ENCODE data around the gene LRRC3B. TPM values are rescaled to one million over a fixed set of nuclear protein-coding genes. Genes with fewer than 3 reads are reported as not detected.
"Not testable (repeated sequence)": the region's sequence is repeated elsewhere in the genome, so short reads cannot be mapped to it uniquely, and the experiment has no call there.

LRRC3B gene
- total RNA-seq, 1 donor, result not detected

GRCh38 chr3:26590919-26591484 is 31.6 kb upstream of the LRRC3B start:
- no peak for DNase-seq (ENCODE audit: low read depth)
- no peak overlapping the region for H3K4me3 ChIP-seq (ENCODE audit: low read depth, low read length)
- no peak for TF ChIP-seq CTCF (IDR thresholded peaks at IDR 0.05; ENCODE audit: insufficient read depth, low read length)

GRCh38 chr3:26591926-26592325 is 30.6 kb upstream of the LRRC3B start:
- no peak overlapping the region for H3K4me3 ChIP-seq (ENCODE audit: low read depth, low read length)
- no peak for TF ChIP-seq CTCF (IDR thresholded peaks at IDR 0.05; ENCODE audit: insufficient read depth, low read length)
- no peak for DNase-seq (ENCODE audit: low read depth)

GRCh38 chr3:26592451-26592850 is 30.1 kb upstream of the LRRC3B start:
- TF ChIP-seq CTCF (IDR thresholded peaks at IDR 0.05; ENCODE audit: insufficient read depth, low read length), result no peak
- DNase-seq (ENCODE audit: low read depth), result no peak
- H3K4me3 ChIP-seq (ENCODE audit: low read depth, low read length), result no peak overlapping the region

- TF ChIP-seq CTCF (IDR thresholded peaks at IDR 0.05; ENCODE audit: insufficient read depth, low read length), result no peak
- H3K4me3 ChIP-seq (ENCODE audit: low read depth, low read length), result no peak overlapping the region
- DNase-seq (ENCODE audit: low read depth), result no peak
Observed at GRCh38 chr3:26596335-26596734, 26.2 kb upstream of the LRRC3B start.

GRCh38 chr3:26603311-26603710 is 19.3 kb upstream of the LRRC3B start:
- not testable (repeated sequence) for H3K4me3 ChIP-seq (ENCODE audit: low read depth, low read length); DNase-seq (ENCODE audit: low read depth)

GRCh38 chr3:26603771-26604170 is 18.8 kb upstream of the LRRC3B start:
- DNase-seq (ENCODE audit: low read depth); H3K4me3 ChIP-seq (ENCODE audit: low read depth, low read length): not testable (repeated sequence)

GRCh38 chr3:26614006-26614685 is 8.4 kb upstream of the LRRC3B start:
- no peak for TF ChIP-seq CTCF (IDR thresholded peaks at IDR 0.05; ENCODE audit: insufficient read depth, low read length)
- no peak overlapping the region for H3K4me3 ChIP-seq (ENCODE audit: low read depth, low read length)
- DNase-seq (ENCODE audit: low read depth), result no peak

GRCh38 chr3:26621176-26621575 is 1.4 kb upstream of the LRRC3B start:
- no peak overlapping the region for H3K4me3 ChIP-seq (ENCODE audit: low read depth, low read length)
- no peak for DNase-seq (ENCODE audit: low read depth)
- TF ChIP-seq CTCF (IDR thresholded peaks at IDR 0.05; ENCODE audit: insufficient read depth, low read length), result no peak
